H9 (cell line): ENCODE data around the gene PDZD7. TPM values are rescaled to one million over a fixed set of nuclear protein-coding genes. Genes with fewer than 3 reads are reported as not detected.

Experiments
- DNase-seq: peaks from one replicate; pipeline ENCODE4 v3.0.0-alpha.2; 2017
- H2AFZ ChIP-seq: one replicate; pipeline ENCODE4 v1.6.1; 2013; ENCODE audit warnings: mild to moderate bottlenecking, low read length, control low read depth, moderate library complexity
- H2AK5ac ChIP-seq: 2 replicates; pipeline ENCODE4 v1.6.1; 2013; ENCODE audit warnings: low read length, control low read depth, mixed read lengths; ENCODE audit not compliant: insufficient read length
- H2BK120ac ChIP-seq: one replicate; pipeline ENCODE4 v1.6.1; 2013; ENCODE audit warnings: low read depth, mild to moderate bottlenecking, low read length, control low read depth, inconsistent platforms; ENCODE audit not compliant: poor library complexity, severe bottlenecking
- H2BK12ac ChIP-seq: 2 replicates; pipeline ENCODE4 v1.6.1; 2013; ENCODE audit warnings: low read length, control low read depth, mixed read lengths, low read depth; ENCODE audit not compliant: insufficient read length
- H2BK15ac ChIP-seq: 2 replicates; pipeline ENCODE4 v1.6.1; 2013; ENCODE audit warnings: low read depth, low read length, control low read depth
- H2BK20ac ChIP-seq: one replicate; pipeline ENCODE4 v1.6.1; 2013; ENCODE audit warnings: low read depth, mild to moderate bottlenecking, low read length, control low read depth, inconsistent platforms; ENCODE audit not compliant: poor library complexity, severe bottlenecking
- H2BK5ac ChIP-seq: 2 replicates; pipeline ENCODE4 v1.6.1; 2013; ENCODE audit warnings: low read length, control low read depth, mixed read lengths; ENCODE audit not compliant: insufficient read length
- H3K14ac ChIP-seq: 2 replicates; pipeline ENCODE4 v1.6.1; 2013; ENCODE audit warnings: low read length, control low read depth; ENCODE audit not compliant: insufficient read depth
- H3K18ac ChIP-seq: 2 replicates; pipeline ENCODE4 v1.6.1; 2013; ENCODE audit warnings: low read depth, mild to moderate bottlenecking, mixed read lengths, low read length, control low read depth; ENCODE audit not compliant: insufficient read length
- H3K23ac ChIP-seq: 2 replicates; pipeline ENCODE4 v1.6.1; 2013; ENCODE audit warnings: low read length, control low read depth, mixed read lengths, low read depth; ENCODE audit not compliant: insufficient read length
- H3K23me2 ChIP-seq: 2 replicates; pipeline ENCODE4 v1.6.1; 2013; ENCODE audit warnings: low read depth, mild to moderate bottlenecking, mixed read lengths, low read length, control low read depth; ENCODE audit not compliant: insufficient read length, poor library complexity, severe bottlenecking
- H3K27ac ChIP-seq: 2 replicates; pipeline ENCODE4 v1.5.1; 2013; ENCODE audit warnings: low read length, control low read depth, mixed read lengths, low read depth; ENCODE audit not compliant: insufficient read length
- H3K27me3 ChIP-seq: 2 replicates; pipeline ENCODE4 v1.6.1; 2013; ENCODE audit warnings: low read length, control low read depth, inconsistent platforms; ENCODE audit not compliant: insufficient read depth
- H3K4ac ChIP-seq: 2 replicates; pipeline ENCODE4 v1.6.1; 2013; ENCODE audit warnings: low read depth, mild to moderate bottlenecking, control low read depth, inconsistent platforms, low read length, moderate library complexity
- H3K4me1 ChIP-seq: 2 replicates; pipeline ENCODE4 v1.6.1; 2013; ENCODE audit warnings: low read length, control low read depth, inconsistent platforms; ENCODE audit not compliant: insufficient read depth
- H3K4me2 ChIP-seq: 2 replicates; pipeline ENCODE4 v1.6.1; 2013; ENCODE audit warnings: low read length, control low read depth, mixed read lengths; ENCODE audit not compliant: insufficient read length, insufficient read depth
- H3K56ac ChIP-seq: 2 replicates; pipeline ENCODE4 v1.6.1; 2013; ENCODE audit warnings: low read depth, mild to moderate bottlenecking, mixed read lengths, low read length, control low read depth; ENCODE audit not compliant: insufficient read length
- H3K79me1 ChIP-seq: 2 replicates; pipeline ENCODE4 v1.6.1; 2013; ENCODE audit warnings: low read depth, mild to moderate bottlenecking, moderate library complexity, low read length, control low read depth, inconsistent platforms; ENCODE audit not compliant: insufficient read depth, poor library complexity, severe bottlenecking
- H3K79me2 ChIP-seq: 2 replicates; pipeline ENCODE4 v1.6.1; 2013; ENCODE audit warnings: low read length, control low read depth, inconsistent platforms; ENCODE audit not compliant: insufficient read depth
- H3K9ac ChIP-seq: 2 replicates; pipeline ENCODE4 v1.6.1; 2013; ENCODE audit warnings: low read length, control low read depth, mixed read lengths; ENCODE audit not compliant: insufficient read length; ENCODE audit errors: extremely low read depth
- H3K9me3 ChIP-seq: one replicate; pipeline ENCODE4 v1.6.1; 2013; ENCODE audit warnings: low read depth, low read length, inconsistent platforms; ENCODE audit not compliant: control insufficient read depth
- H3T11ph ChIP-seq: one replicate; pipeline ENCODE4 v1.6.1; 2013; ENCODE audit warnings: mild to moderate bottlenecking, low read length, control low read depth, inconsistent platforms
- H4K20me1 ChIP-seq: one replicate; pipeline ENCODE4 v1.6.1; 2013; ENCODE audit not compliant: control insufficient read depth, insufficient read length, insufficient read depth
- H4K5ac ChIP-seq: 2 replicates; pipeline ENCODE4 v1.6.1; 2013; ENCODE audit warnings: low read depth, mild to moderate bottlenecking, mixed read lengths, low read length, control low read depth; ENCODE audit not compliant: insufficient read length
- H4K8ac ChIP-seq: replicated peaks from 2 replicates; pipeline ENCODE4 v1.6.1; 2013; ENCODE audit warnings: low read length, control low read depth, mixed read lengths, low read depth; ENCODE audit not compliant: insufficient read length
- H4K91ac ChIP-seq: 2 replicates; pipeline ENCODE4 v1.6.1; 2013; ENCODE audit warnings: low read depth, mild to moderate bottlenecking, moderate library complexity, mixed read lengths, low read length, control low read depth; ENCODE audit not compliant: insufficient read length
- H3K27ac Mint-ChIP-seq, 3 experiments: 2 replicates in 2 of 3; 3 replicates in 1 of 3; pipeline ENCODE4 v1.8.0; 2020 to 2021; ENCODE audit warnings: mixed read lengths in 3 of 3, mild to moderate bottlenecking in 1 of 3, moderate library complexity in 1 of 3
- H3K27me3 Mint-ChIP-seq: 2 replicates; pipeline ENCODE4 v1.8.0; 2021; ENCODE audit warnings: low read depth, mild to moderate bottlenecking, moderate library complexity, mixed read lengths
- H3K36me3 Mint-ChIP-seq, 3 experiments: 2 replicates in 2 of 3; 3 replicates in 1 of 3; pipeline ENCODE4 v1.8.0; 2020 to 2021; ENCODE audit warnings: low read depth in 3 of 3, mixed read lengths in 3 of 3; ENCODE audit not compliant: insufficient read depth in 1 of 3
- H3K4me1 Mint-ChIP-seq, 2 experiments: 2 replicates each; pipeline ENCODE4 v1.8.0; 2020; ENCODE audit warnings: mixed read lengths in 2 of 2
- H3K4me3 Mint-ChIP-seq, 2 experiments: 2 replicates in 1 of 2; 3 replicates in 1 of 2; pipeline ENCODE4 v1.8.0; 2020 to 2021; ENCODE audit warnings: mild to moderate bottlenecking in 2 of 2, mixed read lengths in 2 of 2, moderate library complexity in 1 of 2
- H3K9me3 Mint-ChIP-seq, 2 experiments: 2 replicates in 1 of 2; 3 replicates in 1 of 2; pipeline ENCODE4 v1.8.0; 2020; ENCODE audit warnings: mild to moderate bottlenecking in 2 of 2, mixed read lengths in 2 of 2, moderate library complexity in 1 of 2
- WGBS: extraction: QIAGEN DNeasy Blood & Tissue Kit; methylation state at CpG from one replicate; pipeline ENCODE4 v1.1.7; 2013; ENCODE audit warnings: missing lambda C conversion rate, low lambda C conversion rate, mixed read lengths; ENCODE audit not compliant: insufficient read length; ENCODE audit errors: extremely low coverage; 5-methylcytosine and 5-hydroxymethylcytosine counted together
- total RNA-seq: library from RNA; stranded (reverse); gene quantifications from 2 replicates; pipeline ENCODE4 v1.2.1, GENCODE V29; 2021
- TF ChIP-seq, protein P1 (sequence below): fragments of 200-600 bp; sonication (generic); conservative IDR thresholded peaks from 3 replicates; pipeline ENCODE4 v1.8.0; 2021; ENCODE audit warnings: antibody characterized with exemption, mild to moderate bottlenecking

The PDZD7 gene
- total RNA-seq, 1 experiment from 2014 or later, result 2.0 TPM

DNA sequence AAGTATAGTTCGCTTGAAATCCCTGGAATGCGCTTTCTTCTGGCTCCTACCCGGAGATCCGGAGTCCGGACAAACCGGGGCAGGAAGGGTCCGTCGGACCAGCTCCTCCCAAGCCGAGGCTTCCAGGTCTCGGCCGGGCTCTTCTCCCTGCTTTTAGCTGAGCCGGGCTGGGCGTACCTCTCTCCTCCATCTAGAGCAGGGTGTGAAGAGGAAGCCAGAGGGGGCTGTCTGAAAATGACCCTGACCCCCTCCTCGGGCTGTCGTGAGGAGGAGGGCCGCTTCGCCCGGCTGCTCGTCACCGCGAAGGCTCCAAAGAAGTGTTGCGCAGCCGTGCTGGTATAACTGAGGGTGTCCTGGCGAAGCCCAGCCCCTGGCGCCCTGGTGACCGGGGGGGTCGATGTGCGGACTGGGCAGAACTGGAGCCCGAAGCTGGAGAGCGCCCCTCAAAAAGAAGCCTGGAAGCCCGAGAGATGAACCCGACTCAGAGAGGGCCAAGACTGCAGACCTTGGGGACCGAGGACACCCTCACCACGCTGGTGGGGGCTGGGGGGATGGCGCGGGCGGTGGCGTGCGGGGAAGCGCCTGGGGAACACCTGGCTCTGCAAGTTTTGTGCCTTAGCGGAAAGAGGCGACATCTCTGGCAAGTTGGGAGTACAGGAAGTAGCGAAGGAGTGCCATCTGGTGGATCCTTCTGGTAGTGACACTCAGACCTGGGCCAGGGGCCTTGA lies 36.6 kb upstream of the PDZD7 start:
- H3K27ac ChIP-seq, result no peak overlapping the region
- WGBS, result no CpG with 5 or more reads among the region's 43 CpGs
- H3K23ac ChIP-seq, result no peak overlapping the region
- TF ChIP-seq, protein P1, sequence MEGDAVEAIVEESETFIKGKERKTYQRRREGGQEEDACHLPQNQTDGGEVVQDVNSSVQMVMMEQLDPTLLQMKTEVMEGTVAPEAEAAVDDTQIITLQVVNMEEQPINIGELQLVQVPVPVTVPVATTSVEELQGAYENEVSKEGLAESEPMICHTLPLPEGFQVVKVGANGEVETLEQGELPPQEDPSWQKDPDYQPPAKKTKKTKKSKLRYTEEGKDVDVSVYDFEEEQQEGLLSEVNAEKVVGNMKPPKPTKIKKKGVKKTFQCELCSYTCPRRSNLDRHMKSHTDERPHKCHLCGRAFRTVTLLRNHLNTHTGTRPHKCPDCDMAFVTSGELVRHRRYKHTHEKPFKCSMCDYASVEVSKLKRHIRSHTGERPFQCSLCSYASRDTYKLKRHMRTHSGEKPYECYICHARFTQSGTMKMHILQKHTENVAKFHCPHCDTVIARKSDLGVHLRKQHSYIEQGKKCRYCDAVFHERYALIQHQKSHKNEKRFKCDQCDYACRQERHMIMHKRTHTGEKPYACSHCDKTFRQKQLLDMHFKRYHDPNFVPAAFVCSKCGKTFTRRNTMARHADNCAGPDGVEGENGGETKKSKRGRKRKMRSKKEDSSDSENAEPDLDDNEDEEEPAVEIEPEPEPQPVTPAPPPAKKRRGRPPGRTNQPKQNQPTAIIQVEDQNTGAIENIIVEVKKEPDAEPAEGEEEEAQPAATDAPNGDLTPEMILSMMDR, result peak; percentile 90
- no peak overlapping the region for H3K27ac Mint-ChIP-seq
- peaks cover 70% of the 10 kb centered on the region for H3K27me3 Mint-ChIP-seq
- H3K27me3 ChIP-seq, result peaks cover 40% of the 10 kb centered on the region
- no peak overlapping the region for H4K5ac ChIP-seq
- H3K4me1 Mint-ChIP-seq, result peaks cover 16 to 31% of the 10 kb centered on the region in 2 experiments
- H2BK120ac ChIP-seq, result no peak overlapping the region
- no peak overlapping the region for H4K8ac ChIP-seq
- DNase-seq, result peak; percentile 88
- no peaks in the 10 kb centered on the region; the same call in 1 of the 2 replicates for H3K4me1 ChIP-seq
- no peak overlapping the region for H2BK15ac ChIP-seq
- no peaks in the 10 kb centered on the region for H4K20me1 ChIP-seq
- H4K91ac ChIP-seq, result no peak overlapping the region
- H2BK5ac ChIP-seq, result no peak overlapping the region
- H3K36me3 Mint-ChIP-seq, result no peaks in the 10 kb centered on the region; a peak in 1 of 7 replicates
- no peak overlapping the region for H2BK12ac ChIP-seq
- H3K9me3 Mint-ChIP-seq, result no peaks in the 10 kb centered on the region; a peak in 1 of 5 replicates
- H3K4me2 ChIP-seq, result peak overlapping the region; percentile 69
- H3K14ac ChIP-seq, result no peak overlapping the region
- no peak overlapping the region for H2AFZ ChIP-seq
- H3K18ac ChIP-seq, result no peak overlapping the region
- peak overlapping the region; percentile 71 to 87 for H3K4me3 Mint-ChIP-seq
- no peaks in the 10 kb centered on the region for H3K79me1 ChIP-seq
- no peak overlapping the region for H3K4ac ChIP-seq
- no peak overlapping the region for H3K9ac ChIP-seq
- H2AK5ac ChIP-seq, result no peak overlapping the region
- H2BK20ac ChIP-seq, result no peak overlapping the region
- peaks cover 19% of the 10 kb centered on the region for H3K23me2 ChIP-seq
- H3T11ph ChIP-seq, result no peak overlapping the region
- no peak overlapping the region for H3K56ac ChIP-seq
- H3K79me2 ChIP-seq, result no peaks in the 10 kb centered on the region
- no peaks in the 10 kb centered on the region for H3K9me3 ChIP-seq
